HepG2 (cell line): ENCODE results near the gene PKMYT1. TPM values are rescaled to one million over a fixed set of nuclear protein-coding genes. Genes with fewer than 3 reads are reported as not detected.

ENCODE experiments used
- FIP1L1 ChIP-seq: fragments of 200-400 bp; formaldehyde crosslinking; IDR thresholded peaks from 2 replicates; pipeline ENCODE4 v1.6.1; 2018; ENCODE audit warnings: low read depth, mild to moderate bottlenecking, low read length, moderate library complexity, borderline replicate concordance; ENCODE audit not compliant: insufficient read depth
- MZF1 ChIP-seq: sonication (generic); formaldehyde crosslinking; IDR thresholded peaks from 2 replicates; pipeline ENCODE4 v1.8.1; 2023; ENCODE audit warnings: mild to moderate bottlenecking, missing genetic modification reagents, borderline replicate concordance
- POLR2G ChIP-seq: fragments of 200-400 bp; formaldehyde crosslinking; IDR thresholded peaks from 2 replicates; pipeline ENCODE4 v1.6.1; 2018; ENCODE audit warnings: mild to moderate bottlenecking, low read depth, low read length, moderate library complexity
- SMARCE1 ChIP-seq: fragments of 450-650 bp; IDR thresholded peaks from 2 replicates; pipeline ENCODE4 v1.6.1; 2017; ENCODE audit warnings: borderline replicate concordance
- SP140L ChIP-seq: sonication (generic); formaldehyde crosslinking; IDR thresholded peaks from 2 replicates; pipeline ENCODE4 v1.4.0; 2020; ENCODE audit warnings: missing genetic modification reagents, borderline replicate concordance
- ZNF143 ChIP-seq: sonication (generic); formaldehyde crosslinking; IDR thresholded peaks from 2 replicates; pipeline ENCODE4 v1.4.0; 2020; ENCODE audit warnings: missing genetic modification reagents
- ZNF235 ChIP-seq: sonication (generic); formaldehyde crosslinking; IDR thresholded peaks from 2 replicates; pipeline ENCODE4 v1.8.1; 2023; ENCODE audit warnings: mild to moderate bottlenecking, missing genetic modification reagents, borderline replicate concordance
- ZNF253 ChIP-seq: sonication (generic); formaldehyde crosslinking; IDR thresholded peaks from 2 replicates; pipeline ENCODE4 v1.8.0; 2022; ENCODE audit warnings: mild to moderate bottlenecking, missing genetic modification reagents, borderline replicate concordance
- ZNF580 ChIP-seq: IDR thresholded peaks from 2 replicates; pipeline ENCODE4 v1.6.1; 2016; ENCODE audit warnings: low read depth, borderline replicate concordance
- ZNF770 ChIP-seq: sonication (generic); formaldehyde crosslinking; IDR thresholded peaks from 2 replicates; pipeline ENCODE4 v1.5.0; 2020; ENCODE audit warnings: mild to moderate bottlenecking, missing genetic modification reagents
- polyA plus RNA-seq, 8 experiments: library from polyadenylated mRNA; depleted of rRNA in 3 of 8; stranded (reverse) in 7 of 8; unstranded in 1 of 8; fragments of >200 nt; fragmentation: Illumina TruSeq in 4 of 8; extraction: Trizol in 4 of 8; gene quantifications; 2 replicates each; pipeline versions ENCODE4 v1.2.1 to v1.2.3, GENCODE V29; 2011 to 2016; ENCODE audit warnings: low read depth in 4 of 8, missing spikeins in 1 of 8, mixed read lengths in 1 of 8; ENCODE audit not compliant: insufficient read depth in 1 of 8
- total RNA-seq, 5 experiments: library from RNA; depleted of rRNA; stranded (reverse); fragments of >200 nt; fragmentation: Illumina TruSeq; extraction: Trizol; gene quantifications; 2 replicates each; pipeline ENCODE4 v1.2.3, GENCODE V29; 2016; ENCODE audit warnings: low read depth in 1 of 5
- TF ChIP-seq, protein P1 (sequence below): sonication (generic); formaldehyde crosslinking; IDR thresholded peaks from 2 replicates; pipeline ENCODE4 v1.5.1; 2020; ENCODE audit warnings: mild to moderate bottlenecking, missing genetic modification reagents, moderate library complexity
- TF ChIP-seq, protein P2 (sequence below): sonication (generic); formaldehyde crosslinking; IDR thresholded peaks from 2 replicates; pipeline ENCODE4 v1.4.0; 2020; ENCODE audit warnings: mild to moderate bottlenecking, missing genetic modification reagents

PKMYT1 gene
- total and polyA plus RNA-seq, 2 of the 13 experiments (the other 11 are each of a cell fraction or from before 2014, with no cell fraction given) = 7.0 to 27.8 TPM

- TF ChIP-seq FIP1L1 (no peak), POLR2G (peak; percentile 92), SMARCE1 (no peak), SP140L (CRISPR knock-in tag) (no peak), ZNF235 (CRISPR knock-in tag) (no peak), ZNF143 (CRISPR knock-in tag) (peak; percentile 44; the same call in 1 of the 2 replicates), MZF1 (no peak), ZNF253 (no peak), ZNF770 (CRISPR knock-in tag) (peak; percentile 63), ZNF580 (CRISPR knock-in tag) (no peak)
- TF ChIP-seq, protein P1, sequence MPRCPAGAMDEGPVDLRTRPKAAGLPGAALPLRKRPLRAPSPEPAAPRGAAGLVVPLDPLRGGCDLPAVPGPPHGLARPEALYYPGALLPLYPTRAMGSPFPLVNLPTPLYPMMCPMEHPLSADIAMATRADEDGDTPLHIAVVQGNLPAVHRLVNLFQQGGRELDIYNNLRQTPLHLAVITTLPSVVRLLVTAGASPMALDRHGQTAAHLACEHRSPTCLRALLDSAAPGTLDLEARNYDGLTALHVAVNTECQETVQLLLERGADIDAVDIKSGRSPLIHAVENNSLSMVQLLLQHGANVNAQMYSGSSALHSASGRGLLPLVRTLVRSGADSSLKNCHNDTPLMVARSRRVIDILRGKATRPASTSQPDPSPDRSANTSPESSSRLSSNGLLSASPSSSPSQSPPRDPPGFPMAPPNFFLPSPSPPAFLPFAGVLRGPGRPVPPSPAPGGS = peak; percentile 83; the same call in 1 of the 2 replicates
- TF ChIP-seq, protein P2, sequence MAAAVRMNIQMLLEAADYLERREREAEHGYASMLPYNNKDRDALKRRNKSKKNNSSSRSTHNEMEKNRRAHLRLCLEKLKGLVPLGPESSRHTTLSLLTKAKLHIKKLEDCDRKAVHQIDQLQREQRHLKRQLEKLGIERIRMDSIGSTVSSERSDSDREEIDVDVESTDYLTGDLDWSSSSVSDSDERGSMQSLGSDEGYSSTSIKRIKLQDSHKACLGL (CRISPR knock-in tag) = peak; percentile 41
- TF ChIP-seq, all 625 proteins: peak for 207
Measured at GRCh38 chr16:2980227-2981176, at the start of gene PKMYT1 (continued).
